ENCODE measurements around the gene MCOLN1. TPM values are rescaled to one million over a fixed set of nuclear protein-coding genes. Genes with fewer than 3 reads are reported as not detected.

The MCOLN1 gene
- polyA plus RNA-seq, 1 donor (not counting 4 experiments of a cell fraction or from before 2014, with no cell fraction given): 14.0 TPM

DNA sequence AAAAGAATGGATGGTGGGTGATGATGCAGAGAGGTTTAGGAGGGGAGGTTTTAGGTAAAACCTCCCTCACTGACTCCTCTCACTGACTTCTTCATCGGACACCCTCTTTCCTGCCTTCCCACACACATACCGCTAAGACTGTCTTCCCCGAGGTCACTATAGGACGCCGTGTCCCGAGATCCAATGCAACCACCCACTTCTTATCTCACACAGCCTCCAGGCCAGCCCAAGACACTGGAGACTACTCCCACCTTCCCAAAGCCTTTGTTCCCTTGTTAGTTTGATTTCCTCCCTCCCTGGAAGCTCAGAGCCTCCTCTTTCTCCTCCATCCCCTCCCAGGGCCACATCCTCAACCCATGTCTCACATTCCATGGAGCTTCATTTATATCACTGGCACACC is 56.8 kb downstream of the MCOLN1 start:
- Histone ChIP-seq H3K9ac (ENCODE audit: control insufficient read depth, extremely low read depth, insufficient read depth, low read length) (no peak overlapping the region), H3K9me1 (ENCODE audit: control insufficient read depth, extremely low read depth, insufficient read depth, low read length) (no peaks in the 10 kb centered on the region), H3K79me2 (ENCODE audit: control insufficient read depth, insufficient read depth, low read length) (no peaks in the 10 kb centered on the region), H3K27me3 (ENCODE audit: control insufficient read depth, extremely low read depth, insufficient read depth, low read length) (peaks cover 6% of the 10 kb centered on the region), H3K9me3 (ENCODE audit: control insufficient read depth, low read depth, low read length) (no peaks in the 10 kb centered on the region), H3K4me3 (ENCODE audit: control insufficient read depth in 2 of 3, extremely low read depth in 1 of 3, insufficient read depth in 2 of 3, low read depth in 1 of 3, low read length in 3 of 3) (no peak overlapping the region), H3K27ac (ENCODE audit: control insufficient read depth, insufficient read depth, low read length) (no peak overlapping the region), H4K20me1 (ENCODE audit: control insufficient read depth, extremely low read depth, insufficient read depth, low read length) (no peaks in the 10 kb centered on the region), H3K4me2 (ENCODE audit: control insufficient read depth, extremely low read depth, insufficient read depth, low read depth, low read length) (no peak overlapping the region), H2AFZ (ENCODE audit: control insufficient read depth, low read length) (no peak overlapping the region), H3K36me3 (ENCODE audit: control insufficient read depth in 2 of 2, extremely low read depth in 1 of 2, insufficient read depth in 2 of 2, low read length in 2 of 2) (no peaks in the 10 kb centered on the region), H3K4me1 (ENCODE audit: control insufficient read depth, extremely low read depth, insufficient read depth, low read length) (no peaks in the 10 kb centered on the region)
- no peak for DNase-seq (ENCODE audit: low read depth, low spot score)
- FAIRE-seq: no peak
- dilution Hi-C loops (cut with MboI; ENCODE audit: extremely low pct_ligation_motif_present, low sequenced_read_pairs): no loop called here
- no peak for TF ChIP-seq EZH2 (IDR thresholded peaks at IDR 0.05; ENCODE audit: low read length)
- TF ChIP-seq, protein P1, sequence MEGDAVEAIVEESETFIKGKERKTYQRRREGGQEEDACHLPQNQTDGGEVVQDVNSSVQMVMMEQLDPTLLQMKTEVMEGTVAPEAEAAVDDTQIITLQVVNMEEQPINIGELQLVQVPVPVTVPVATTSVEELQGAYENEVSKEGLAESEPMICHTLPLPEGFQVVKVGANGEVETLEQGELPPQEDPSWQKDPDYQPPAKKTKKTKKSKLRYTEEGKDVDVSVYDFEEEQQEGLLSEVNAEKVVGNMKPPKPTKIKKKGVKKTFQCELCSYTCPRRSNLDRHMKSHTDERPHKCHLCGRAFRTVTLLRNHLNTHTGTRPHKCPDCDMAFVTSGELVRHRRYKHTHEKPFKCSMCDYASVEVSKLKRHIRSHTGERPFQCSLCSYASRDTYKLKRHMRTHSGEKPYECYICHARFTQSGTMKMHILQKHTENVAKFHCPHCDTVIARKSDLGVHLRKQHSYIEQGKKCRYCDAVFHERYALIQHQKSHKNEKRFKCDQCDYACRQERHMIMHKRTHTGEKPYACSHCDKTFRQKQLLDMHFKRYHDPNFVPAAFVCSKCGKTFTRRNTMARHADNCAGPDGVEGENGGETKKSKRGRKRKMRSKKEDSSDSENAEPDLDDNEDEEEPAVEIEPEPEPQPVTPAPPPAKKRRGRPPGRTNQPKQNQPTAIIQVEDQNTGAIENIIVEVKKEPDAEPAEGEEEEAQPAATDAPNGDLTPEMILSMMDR (optimal IDR thresholded peaks at IDR 0.05 in 1 of 3, IDR thresholded peaks at IDR 0.05 in 1 of 3, conservative IDR thresholded peaks at IDR 0.05 in 1 of 3; ENCODE audit: extremely low read depth in 1 of 3, insufficient read depth in 2 of 3, low read length in 3 of 3): no peak

DNA sequence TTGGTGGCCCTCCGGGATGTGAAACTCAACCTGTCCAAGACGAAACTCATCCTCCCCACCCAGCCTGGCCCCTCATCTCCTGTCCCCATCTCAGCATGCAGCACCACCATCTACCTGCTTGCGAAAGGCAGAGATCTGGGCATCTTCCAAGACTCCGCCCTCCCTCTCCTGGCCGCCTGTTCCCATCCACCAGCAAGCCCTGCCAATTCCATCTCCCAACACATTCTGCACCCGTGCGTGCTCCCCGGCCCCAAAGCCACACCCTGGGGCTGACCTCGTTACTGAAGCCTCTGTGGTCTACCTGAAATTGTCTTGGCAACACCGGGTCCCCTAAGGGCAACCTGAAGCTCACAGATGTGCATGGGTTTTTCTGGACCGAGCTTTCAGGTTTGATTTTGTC is 60.0 kb downstream of the MCOLN1 start:
- peaks cover 6% of the 10 kb centered on the region for H3K27me3 ChIP-seq (ENCODE audit: control insufficient read depth, extremely low read depth, insufficient read depth, low read length)
- H3K9me1 ChIP-seq (ENCODE audit: control insufficient read depth, extremely low read depth, insufficient read depth, low read length): no peaks in the 10 kb centered on the region
- no peak overlapping the region for H3K9ac ChIP-seq (ENCODE audit: control insufficient read depth, extremely low read depth, insufficient read depth, low read length)
- H3K27ac ChIP-seq (ENCODE audit: control insufficient read depth, insufficient read depth, low read length): no peak overlapping the region
- no peaks in the 10 kb centered on the region for H3K9me3 ChIP-seq (ENCODE audit: control insufficient read depth, low read depth, low read length)
- dilution Hi-C loops (cut with MboI; ENCODE audit: extremely low pct_ligation_motif_present, low sequenced_read_pairs): no loop called here
- FAIRE-seq (no peak), DNase-seq (ENCODE audit: low read depth, low spot score) (no peak)
- no peaks in the 10 kb centered on the region for H3K4me1 ChIP-seq (ENCODE audit: control insufficient read depth, extremely low read depth, insufficient read depth, low read length)
- no peak overlapping the region for H2AFZ ChIP-seq (ENCODE audit: control insufficient read depth, low read length)
- no peak for TF ChIP-seq EZH2 (IDR thresholded peaks at IDR 0.05; ENCODE audit: low read length)
- TF ChIP-seq, protein P1 (optimal IDR thresholded peaks at IDR 0.05 in 1 of 3, IDR thresholded peaks at IDR 0.05 in 1 of 3, conservative IDR thresholded peaks at IDR 0.05 in 1 of 3; ENCODE audit: extremely low read depth in 1 of 3, insufficient read depth in 2 of 3, low read length in 3 of 3): no peak
- no peak overlapping the region for H3K4me2 ChIP-seq (ENCODE audit: control insufficient read depth, extremely low read depth, insufficient read depth, low read depth, low read length)
- no peaks in the 10 kb centered on the region for H3K79me2 ChIP-seq (ENCODE audit: control insufficient read depth, insufficient read depth, low read length)
- no peaks in the 10 kb centered on the region for H3K36me3 ChIP-seq (ENCODE audit: control insufficient read depth in 2 of 2, extremely low read depth in 1 of 2, insufficient read depth in 2 of 2, low read length in 2 of 2)
- no peaks in the 10 kb centered on the region for H4K20me1 ChIP-seq (ENCODE audit: control insufficient read depth, extremely low read depth, insufficient read depth, low read length)
- H3K4me3 ChIP-seq (ENCODE audit: control insufficient read depth in 2 of 3, extremely low read depth in 1 of 3, insufficient read depth in 2 of 3, low read depth in 1 of 3, low read length in 3 of 3): no peak overlapping the region

Small RNA genes lying within 50 kb of the gene (small RNA-seq; reads per million reads assigned to genes)
- 0 reads per million in 3 experiments for gene AC008878.2 (ENCODE audit: insufficient read length in 3 of 3, low read depth in 3 of 3, low replicate concordance in 1 of 3)

Other genes starting within 250 kb of the MCOLN1 start
- 0.98 to 1.9 TPM (median 1.2 TPM) in 3 replicates for gene INSR, start 228.2 kb upstream of the MCOLN1 start, polyA plus RNA-seq
- 7.9 to 11.7 TPM (median 11.4 TPM) in 3 replicates for gene ARHGEF18, start 173.7 kb upstream of the MCOLN1 start, polyA plus RNA-seq
- gene PEX11G, start 33.6 kb upstream of the MCOLN1 start, polyA plus RNA-seq: 1.1 to 2.7 TPM (median 1.3 TPM) in 3 replicates
- gene ZNF358, start 6.5 kb upstream of the MCOLN1 start, polyA plus RNA-seq: 8.5 to 15.9 TPM (median 10.0 TPM) in 3 replicates
- 22.4 to 40.0 TPM (median 33.1 TPM) in 3 replicates for gene PNPLA6, start 13.1 kb downstream of the MCOLN1 start, polyA plus RNA-seq
- gene CAMSAP3, start 73.2 kb downstream of the MCOLN1 start, polyA plus RNA-seq: 2.4 to 6.1 TPM (median 5.0 TPM) in 3 replicates
- gene XAB2, start 106.9 kb downstream of the MCOLN1 start, polyA plus RNA-seq: 15.6 to 22.9 TPM (median 17.7 TPM) in 3 replicates
- gene PET100, start 107.2 kb downstream of the MCOLN1 start, polyA plus RNA-seq: 32.8 to 85.8 TPM (median 51.5 TPM) in 3 replicates
- gene PCP2, start 111.1 kb downstream of the MCOLN1 start, polyA plus RNA-seq: not detected in 3 replicates
- 58.8 to 88.7 TPM (median 63.6 TPM) in 3 replicates for gene STXBP2, start 114.5 kb downstream of the MCOLN1 start, polyA plus RNA-seq
- gene RETN, start 146.4 kb downstream of the MCOLN1 start, polyA plus RNA-seq: not detected in 3 replicates
- gene MCEMP1, start 154.5 kb downstream of the MCOLN1 start, polyA plus RNA-seq: 0.09 TPM in 1 of 3 replicates, not detected in the others
- gene TRAPPC5, start 158.2 kb downstream of the MCOLN1 start, polyA plus RNA-seq: 27.7 to 141 TPM (median 54.8 TPM) in 3 replicates
- gene FCER2, start 179.5 kb downstream of the MCOLN1 start, polyA plus RNA-seq: 0.14 TPM in 1 of 3 replicates, not detected in the others
- gene CLEC4G, start 209.5 kb downstream of the MCOLN1 start, polyA plus RNA-seq: not detected in 3 replicates
- gene CD209, start 224.9 kb downstream of the MCOLN1 start, polyA plus RNA-seq: not detected in 3 replicates
- gene CLEC4M, start 240.6 kb downstream of the MCOLN1 start, polyA plus RNA-seq: 0.03 TPM in 1 of 3 replicates, not detected in the others

Data from keratinocyte (primary cell).